ENCODE measurements around the gene HOXC5. TPM values are rescaled to one million over a fixed set of nuclear protein-coding genes. Genes with fewer than 3 reads are reported as not detected.

Gene HOXC5
- total RNA-seq, 1 experiment from 2014 or later = 1.1 TPM

GRCh38 chr12:54033106-54033979, 493 bp downstream of the HOXC5 start:
- peak; percentile 38 for TF ChIP-seq YY1 (IDR thresholded peaks at IDR 0.05; ENCODE audit: extremely low read depth, insufficient replicate concordance, low read depth, low read length)
- peak; percentile 96 for TF ChIP-seq TCF7L2 (IDR thresholded peaks at IDR 0.05; ENCODE audit: borderline replicate concordance, extremely low read depth, insufficient read depth, insufficient read length)
- no peak for TF ChIP-seq REST (IDR thresholded peaks at IDR 0.05; ENCODE audit: low read depth)
- 0 out of 2 replicates have a peak, but pooled peaks have one; percentile 16 for TF ChIP-seq POLR2AphosphoS5 (IDR thresholded peaks at IDR 0.05; ENCODE audit: low read depth, low read length)
- no TSS peak for BruUV-seq (replicated peaks)
- intact Hi-C loops (cut with micrococcal nuclease) = loop anchor here (5.0 kb wide), 1 partner anchor 104 kb away; no protein-coding TSS in a partner anchor
- ChIA-PET CTCF (interaction anchor here (0.9 to 3.5 kb wide), 19 partner anchors 11 to 180 kb away, joined by 3 to 43 read pairs (median 6); partner anchors contain the start of genes HOXC10, HOXC8 and HOXC9), RAD21 (ENCODE audit: low non-redundant PET in 1 of 2, low total read pairs in 2 of 2, uncharacterized antibody in 2 of 2, unreplicated experiment in 2 of 2) (interaction anchor here (0.9 to 3.0 kb wide), 8 partner anchors 27 to 174 kb away, joined by 4 to 12 read pairs (median 9); no protein-coding TSS in a partner anchor), POLR2A (no interaction called here)
- Histone ChIP-seq H3K9me2 (ENCODE audit: insufficient read depth) (no peaks in the 10 kb centered on the region), H3K36me3 (ENCODE audit: control insufficient read depth in 1 of 2, insufficient read depth in 2 of 2, low read length in 2 of 2) (no peaks in the 10 kb centered on the region), H2AFZ (ENCODE audit: low read depth, low read length, poor library complexity, severe bottlenecking) (peak overlapping the region; percentile 89), H3K4me2 (ENCODE audit: low read length) (peak overlapping the region; percentile 100), H3K79me2 (ENCODE audit: insufficient read depth, low read length) (no peaks in the 10 kb centered on the region), H3K4me3 (replicated peaks in 1 of 2; ENCODE audit: low read depth in 1 of 2, low read length in 2 of 2) (peak overlapping the region; percentile 55 to 77), H3K9me3 (ENCODE audit: control insufficient read depth in 1 of 2, insufficient read depth in 1 of 2, low read depth in 1 of 2, low read length in 2 of 2) (no peaks in the 10 kb centered on the region), H3K27ac (ENCODE audit: low read depth, low read length) (peak overlapping the region; percentile 35), H3K9ac (ENCODE audit: low read length) (peak overlapping the region; percentile 69), H3K27me3 (ENCODE audit: insufficient read depth, low read length) (no peaks in the 10 kb centered on the region), H3K4me1 (ENCODE audit: control insufficient read depth in 1 of 2, insufficient read depth in 2 of 2, low read length in 2 of 2) (peaks cover 7 to 29% of the 10 kb centered on the region in 2 experiments), H4K20me1 (ENCODE audit: insufficient read depth) (no peaks in the 10 kb centered on the region)
- DNase-seq (ENCODE audit: low read depth, low spot score) = no peak
- peak; percentile 74 for ATAC-seq

All from HCT116 (cell line).